Measurements from ENCODE around the gene PHC2.
"Not testable (repeated sequence)": the region's sequence is repeated elsewhere in the genome, so short reads cannot be mapped to it uniquely, and the experiment has no call there.

Gene PHC2

GRCh38 chr1:33326785-33327184 lies 104.1 kb downstream of the PHC2 start:
- no peak for DNase-seq

- DNase-seq = no peak
Observed at GRCh38 chr1:33324677-33325575, 106.0 kb downstream of the PHC2 start.

- no peak for DNase-seq
Observed at GRCh38 chr1:33323663-33324477, 107.0 kb downstream of the PHC2 start.

DNA sequence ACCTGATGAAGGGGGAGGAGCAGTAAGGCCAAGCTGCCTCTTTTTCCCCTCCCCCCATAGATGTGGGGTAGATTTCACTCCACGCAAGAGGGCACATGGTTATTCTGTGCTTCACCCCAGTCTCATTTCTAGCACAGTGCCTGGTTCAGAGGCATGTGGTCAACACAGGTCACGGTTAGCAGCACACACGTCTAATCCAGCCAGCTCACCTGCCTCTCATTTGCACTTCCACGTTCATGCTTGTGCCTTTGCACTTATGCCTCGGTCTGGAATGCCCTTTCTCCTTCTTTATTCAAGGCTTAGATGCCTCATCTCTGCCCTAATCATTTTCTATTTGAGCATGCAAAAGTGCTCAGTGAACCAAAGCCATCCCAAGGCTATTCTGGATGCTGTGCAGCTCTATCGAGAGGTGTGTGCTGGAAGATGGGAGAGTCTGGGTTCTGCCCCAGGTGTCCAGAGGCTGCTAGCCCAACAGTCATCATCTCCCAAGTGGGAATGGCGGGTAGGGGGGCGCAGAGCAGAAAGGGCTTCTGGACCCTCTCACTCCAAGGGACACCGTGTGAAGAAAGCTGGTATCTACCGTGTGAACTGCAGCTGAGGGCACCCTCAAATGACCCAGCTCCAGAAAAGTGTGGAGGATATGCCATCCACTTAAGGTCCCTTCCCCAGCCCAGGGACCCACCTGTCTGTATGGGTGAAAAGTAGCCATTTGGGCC lies 107.9 kb downstream of the PHC2 start:
- DNase-seq = no peak

DNA sequence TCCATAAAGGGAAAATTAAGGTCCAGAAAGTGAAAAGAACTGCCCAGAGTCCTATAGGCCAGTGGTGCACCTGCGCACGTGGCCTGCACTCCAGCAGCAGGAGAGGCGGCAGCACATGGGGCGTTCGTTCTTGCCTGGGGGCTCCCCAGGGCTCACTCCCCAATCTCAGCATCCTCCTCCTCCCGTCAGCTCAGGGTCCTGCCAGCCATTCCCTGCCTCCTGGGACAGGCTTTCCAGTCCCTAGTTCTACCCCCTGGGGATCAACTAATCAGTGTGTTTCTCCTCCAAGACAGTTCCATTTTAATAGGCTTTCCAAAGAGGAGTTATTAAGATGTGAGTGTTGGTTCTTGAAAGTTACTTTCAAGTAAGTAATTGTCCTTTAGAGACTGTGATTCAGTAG lies 108.8 kb downstream of the PHC2 start:
- DNase-seq = no peak

- no peak for DNase-seq
Observed at GRCh38 chr1:33321178-33321577, 109.7 kb downstream of the PHC2 start.

GRCh38 chr1:33320619-33321165 lies 110.2 kb downstream of the PHC2 start, which contains the start of gene A3GALT2:
Gene A3GALT2 (minus strand): TSS chr1:33321098. CDS start chr1:33321098, 0 bp downstream.
- DNase-seq = no peak

- no peak for DNase-seq
Observed at GRCh38 chr1:33319949-33320618, 110.8 kb downstream of the PHC2 start.

DNA sequence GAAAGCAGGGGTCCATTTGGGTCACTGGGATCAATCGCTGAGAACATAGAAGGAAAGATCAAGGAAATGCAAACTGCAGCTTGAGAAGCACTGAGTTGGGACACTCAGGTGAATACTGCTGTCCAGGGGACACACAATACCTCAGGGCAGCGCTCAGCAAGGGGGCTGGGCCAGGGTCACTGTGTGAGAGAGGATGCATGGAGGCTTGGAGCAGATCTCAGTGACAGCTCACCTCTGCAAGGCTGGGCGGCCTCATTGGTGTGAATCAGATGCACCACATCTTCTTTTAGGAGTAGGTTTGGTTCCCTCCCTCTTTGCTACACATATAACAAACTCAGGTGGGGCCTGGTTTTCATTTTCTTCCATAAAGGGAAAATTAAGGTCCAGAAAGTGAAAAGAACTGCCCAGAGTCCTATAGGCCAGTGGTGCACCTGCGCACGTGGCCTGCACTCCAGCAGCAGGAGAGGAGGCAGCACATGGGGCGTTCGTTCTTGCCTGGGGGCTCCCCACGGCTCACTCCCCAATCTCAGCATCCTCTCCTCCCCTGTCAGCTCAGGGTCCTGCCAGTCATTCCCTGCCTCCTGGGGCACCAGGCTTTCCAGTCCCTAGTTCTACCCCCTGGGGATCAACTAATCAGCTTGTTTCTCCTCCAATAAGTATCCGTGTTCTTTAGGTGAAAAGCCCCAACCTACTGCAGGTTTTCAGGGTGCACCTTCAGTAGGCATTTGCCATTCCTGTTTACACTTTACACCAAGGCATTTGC lies 111.5 kb downstream of the PHC2 start:
- DNase-seq = no peak

- no peak for DNase-seq
Observed at GRCh38 chr1:33317946-33318345, 112.9 kb downstream of the PHC2 start.

GRCh38 chr1:33317354-33317753 lies 113.5 kb downstream of the PHC2 start:
- no peak for DNase-seq

DNA sequence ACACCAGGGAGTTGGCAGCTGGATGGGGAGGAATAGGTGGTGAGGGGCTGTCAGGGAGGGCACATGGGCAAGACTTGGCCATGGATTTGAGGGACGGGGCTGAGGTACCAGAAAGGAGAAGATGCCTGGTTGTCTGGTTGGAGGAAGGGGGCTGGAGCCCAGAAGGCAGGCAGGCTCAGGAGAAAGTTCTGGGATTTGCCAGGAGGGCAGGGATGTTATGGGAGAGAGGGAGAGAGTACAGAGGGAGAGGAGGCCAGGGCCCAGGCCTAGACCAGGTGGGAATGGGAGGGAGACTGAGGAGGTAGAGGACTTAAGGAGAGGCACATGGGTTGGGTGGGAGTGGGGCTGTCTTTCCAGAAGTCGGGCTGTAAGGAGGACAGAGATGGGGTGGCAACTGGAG lies 114.3 kb downstream of the PHC2 start:
- DNase-seq = no peak

GRCh38 chr1:33314416-33314815 lies 116.5 kb downstream of the PHC2 start:
- no peak for DNase-seq

GRCh38 chr1:33312413-33312749 lies 118.5 kb downstream of the PHC2 start:
- DNase-seq = no peak

GRCh38 chr1:33311706-33312412 lies 119.0 kb downstream of the PHC2 start:
- no peak for DNase-seq

DNA sequence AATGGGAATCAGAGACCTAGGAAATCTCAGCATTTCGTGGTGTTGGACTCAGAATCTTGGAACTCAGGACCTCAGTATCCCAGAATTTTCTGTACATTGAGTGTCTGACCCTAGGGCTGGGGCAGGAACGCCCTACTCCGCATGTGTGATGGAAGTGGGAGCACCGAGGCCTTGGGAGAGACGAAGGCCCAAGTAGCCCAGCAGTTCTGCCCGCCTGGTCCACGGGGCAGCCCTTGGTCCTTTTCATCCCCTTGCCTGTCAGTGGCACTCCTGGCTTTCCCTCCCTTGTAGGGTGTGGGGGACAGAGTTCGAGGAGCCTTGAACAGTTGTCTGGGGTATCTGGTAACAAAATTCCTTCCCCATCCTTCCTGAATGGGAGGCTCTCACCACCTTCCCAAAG lies 120.2 kb downstream of the PHC2 start:
- DNase-seq = no peak

GRCh38 chr1:33309351-33309750 lies 121.5 kb downstream of the PHC2 start:
- not testable (repeated sequence) for DNase-seq

DNA sequence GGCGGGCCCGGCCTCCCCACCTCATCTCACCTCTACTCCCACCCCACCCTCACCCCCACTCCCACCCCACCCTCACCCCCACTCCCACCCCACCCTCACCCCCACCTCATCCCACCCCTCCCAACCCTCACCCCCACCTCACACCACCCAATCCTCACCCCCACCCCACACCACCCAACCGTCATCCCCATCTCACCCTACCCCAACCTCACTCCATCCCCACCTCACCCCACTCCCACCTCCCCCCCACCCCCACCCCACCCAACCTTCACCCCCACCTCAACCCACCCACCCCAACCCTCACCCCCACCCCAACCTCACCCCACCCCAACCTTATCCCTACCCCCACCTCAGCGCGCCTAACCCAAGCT lies 123.4 kb downstream of the PHC2 start:
- no peak for DNase-seq

- DNase-seq = no peak
Observed at GRCh38 chr1:33306653-33307493, 124.0 kb downstream of the PHC2 start.
